RWPE2 (cell line): ENCODE data around the gene SLC22A15.

Experiments
- ATAC-seq: fragments of 200-7000 bp; cut with Tn5 transposase; 3 replicates; pipeline ENCODE4 v1.9.1; 2021; ENCODE audit warnings: low read depth
- DNase-seq: peaks from one replicate; pipeline ENCODE4 v3.0.0-alpha.2; 2020; ENCODE audit warnings: low spot score
- H3K27ac ChIP-seq: fragments of 450-650 bp; 2 replicates; pipeline ENCODE4 v1.5.1; 2017; ENCODE audit warnings: mild to moderate bottlenecking; ENCODE audit not compliant: poor library complexity, severe bottlenecking
- H3K27me3 ChIP-seq: fragments of 250-450 bp; sonication (Bioruptor Pico); 2 replicates; pipeline ENCODE4 v1.5.1; 2021; ENCODE audit warnings: mild to moderate bottlenecking, moderate library complexity; ENCODE audit not compliant: insufficient read depth, poor library complexity, severe bottlenecking
- H3K36me3 ChIP-seq: fragments of 250-450 bp; sonication (Bioruptor Pico); 2 replicates; pipeline ENCODE4 v1.5.1; 2020; ENCODE audit warnings: low read depth, mild to moderate bottlenecking, moderate library complexity
- H3K4me1 ChIP-seq: fragments of 250-450 bp; sonication (Bioruptor Pico); 2 replicates; pipeline ENCODE4 v1.5.1; 2021; ENCODE audit warnings: mild to moderate bottlenecking, moderate library complexity; ENCODE audit not compliant: insufficient read depth, poor library complexity, severe bottlenecking
- H3K4me3 ChIP-seq: fragments of 250-450 bp; sonication (Bioruptor Pico); 2 replicates; pipeline ENCODE4 v1.5.1; 2021; ENCODE audit warnings: mild to moderate bottlenecking, moderate library complexity; ENCODE audit not compliant: severe bottlenecking
- H3K9me3 ChIP-seq: fragments of 250-450 bp; sonication (Bioruptor Pico); 2 replicates; pipeline ENCODE4 v1.5.1; 2021; ENCODE audit warnings: mild to moderate bottlenecking, moderate library complexity; ENCODE audit not compliant: severe bottlenecking
- CTCF ChIP-seq: fragments of 450-650 bp; IDR thresholded peaks from one replicate; pipeline ENCODE4 v1.5.1; 2017; ENCODE audit warnings: mild to moderate bottlenecking, moderate library complexity; ENCODE audit not compliant: poor library complexity, severe bottlenecking

Gene SLC22A15

DNA sequence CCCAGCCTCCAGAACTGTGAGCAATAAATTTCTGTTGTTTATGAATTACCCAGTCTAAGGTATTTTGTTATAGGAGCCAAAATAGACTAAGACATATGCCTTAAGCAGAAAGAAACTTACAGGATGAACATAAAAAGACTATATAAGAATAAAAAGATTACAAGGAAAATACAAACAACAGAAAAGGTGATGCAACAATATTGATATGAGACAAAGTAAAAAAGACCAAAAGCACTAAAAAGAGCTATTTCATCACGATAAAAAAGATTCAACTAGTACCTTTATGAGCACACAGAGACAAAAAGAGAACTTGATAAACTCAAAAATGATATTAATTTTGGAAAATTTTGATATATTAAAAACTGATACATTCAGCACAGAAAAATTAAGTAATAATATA is 3.2 kb upstream of the SLC22A15 start:
- H3K4me1 ChIP-seq: peaks cover 5% of the 10 kb centered on the region
- ATAC-seq: no peak
- no peaks in the 10 kb centered on the region for H3K9me3 ChIP-seq
- no peak for TF ChIP-seq CTCF
- DNase-seq: no peak
- H3K36me3 ChIP-seq: peaks cover 4% of the 10 kb centered on the region; the same call in 1 of the 2 replicates
- H3K4me3 ChIP-seq: no peak overlapping the region
- H3K27ac ChIP-seq: no peak overlapping the region
- H3K27me3 ChIP-seq: no peaks in the 10 kb centered on the region

DNA sequence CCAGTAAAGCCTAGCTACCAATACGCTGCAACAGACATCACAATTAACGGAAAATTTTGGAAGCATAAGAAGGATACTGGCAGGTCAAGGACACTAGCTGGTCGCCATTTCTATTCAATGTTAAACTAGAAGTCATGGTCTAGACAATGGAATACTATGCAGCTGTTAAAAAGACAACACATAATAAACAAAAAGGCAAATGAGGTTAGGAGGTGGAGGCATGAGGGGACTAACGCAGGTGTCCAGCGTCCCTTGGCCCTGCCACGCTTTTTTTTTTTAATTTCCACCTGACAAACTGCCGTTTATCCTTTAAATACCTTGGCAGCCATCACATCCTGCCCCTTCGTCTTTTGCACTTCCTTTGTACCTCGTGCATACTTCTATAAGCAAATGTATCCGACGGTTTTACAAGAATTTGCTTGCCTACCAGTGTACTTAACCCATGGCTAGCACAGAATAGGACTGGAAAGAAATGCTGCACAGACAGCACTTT is 698 bp upstream of the SLC22A15 start:
- no peak for DNase-seq
- peaks cover 12% of the 10 kb centered on the region; the same call in 1 of the 2 replicates for H3K36me3 ChIP-seq
- no peaks in the 10 kb centered on the region for H3K9me3 ChIP-seq
- H3K4me1 ChIP-seq: peaks cover 26% of the 10 kb centered on the region
- no peak for TF ChIP-seq CTCF
- H3K27me3 ChIP-seq: no peaks in the 10 kb centered on the region
- H3K4me3 ChIP-seq: peak overlapping the region; percentile 65
- no peak; the same call in 2 of the 3 replicates for ATAC-seq
- peak overlapping the region; percentile 95 for H3K27ac ChIP-seq

DNA sequence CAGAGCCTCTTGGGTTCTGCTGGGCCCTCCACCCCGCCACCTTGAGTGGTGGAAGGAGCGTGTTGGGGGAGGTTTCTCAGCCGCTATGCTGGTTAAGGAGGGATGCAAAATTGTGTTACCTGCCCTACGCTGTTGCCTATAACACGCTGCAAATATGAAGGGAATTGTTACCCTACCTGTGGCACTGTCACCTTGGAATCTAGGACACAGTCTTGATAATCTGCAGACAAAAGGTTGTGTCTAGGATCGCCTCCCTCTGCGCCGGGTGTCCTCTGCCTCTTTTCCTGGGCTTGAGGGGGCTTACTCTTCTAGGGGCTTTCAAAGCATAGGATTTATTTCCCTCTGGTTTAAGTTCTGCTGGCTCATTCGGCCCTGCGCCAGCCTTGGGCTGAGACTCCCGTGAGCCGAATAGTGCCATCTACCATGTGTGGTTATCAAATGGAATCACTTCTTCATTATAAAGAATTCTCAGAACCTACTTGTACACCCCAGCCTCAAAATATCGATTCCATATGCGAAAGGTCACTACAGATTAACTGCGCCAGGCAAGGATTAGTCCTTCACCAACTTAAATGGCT is 697 bp downstream of the SLC22A15 start:
- Histone ChIP-seq H3K4me1 (peaks cover 39% of the 10 kb centered on the region), H3K27ac (peak overlapping the region; percentile 95), H3K4me3 (peak overlapping the region; percentile 65), H3K27me3 (no peaks in the 10 kb centered on the region), H3K9me3 (no peaks in the 10 kb centered on the region), H3K36me3 (peaks cover 16% of the 10 kb centered on the region; the same call in 1 of the 2 replicates)
- ATAC-seq: peak; percentile 43
- no peak for DNase-seq
- TF ChIP-seq CTCF: no peak

GRCh38 chr1:115977499-115978258 is 1.4 kb downstream of the SLC22A15 start:
- DNase-seq: peak; percentile 81
- H3K36me3 ChIP-seq: peaks cover 21% of the 10 kb centered on the region
- H3K27ac ChIP-seq: peak overlapping the region; percentile 95
- no peak for TF ChIP-seq CTCF
- H3K4me1 ChIP-seq: peaks cover 41% of the 10 kb centered on the region
- H3K9me3 ChIP-seq: no peaks in the 10 kb centered on the region
- H3K27me3 ChIP-seq: no peaks in the 10 kb centered on the region
- peak; percentile 80 for ATAC-seq
- peak overlapping the region; percentile 65 for H3K4me3 ChIP-seq
